Measurements from ENCODE around the gene BRCA2.

Gene BRCA2

DNA sequence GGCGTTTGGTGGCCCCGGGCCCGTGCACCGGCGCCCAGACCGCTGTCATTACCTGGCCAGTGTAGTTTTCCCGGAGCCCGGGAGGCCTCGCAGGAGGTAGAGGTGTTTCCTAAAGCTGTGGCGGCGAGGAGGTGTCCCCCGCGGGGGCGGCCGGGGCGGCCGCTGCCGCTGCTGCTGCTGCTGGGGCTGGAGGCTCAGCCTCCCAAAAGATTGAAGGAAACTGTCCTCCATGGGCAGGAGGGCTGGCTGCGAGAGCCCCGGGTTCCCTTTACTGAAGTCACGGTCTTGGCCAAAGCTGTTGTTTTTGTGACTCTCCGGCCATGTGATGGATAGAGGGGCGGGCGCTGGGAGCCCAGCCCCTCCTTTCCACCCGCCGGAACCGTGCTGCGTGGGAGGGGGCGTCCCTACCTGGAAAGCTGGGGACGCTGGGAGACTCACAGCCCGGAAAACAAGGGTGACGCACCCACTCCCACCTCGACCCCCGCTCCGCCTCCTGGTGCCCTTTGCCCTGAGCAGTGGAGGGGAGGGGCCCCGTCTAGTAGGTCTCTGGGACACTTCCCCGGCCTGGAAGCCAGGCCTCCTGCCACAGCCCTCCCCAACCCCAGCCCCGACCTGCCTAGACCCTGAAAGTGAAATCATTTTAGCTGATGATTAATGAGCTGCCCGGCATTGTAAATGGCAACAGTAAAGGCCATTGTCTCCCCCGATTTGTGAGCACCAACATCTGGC, 112.7 kb downstream of the BRCA2 start, which contains the start of gene N4BP2L1:
Gene N4BP2L1, minus strand, starts transcription at position 279 of the 729 bp plus-strand sequence. Its CDS starts 48 bp downstream, at position 231.
- peak; percentile 82 for DNase-seq (ENCODE audit: low spot score)

- peak; percentile 42 for DNase-seq (ENCODE audit: low spot score)
These were observed 113.5 kb downstream of the BRCA2 start for GRCh38 chr13:32428581-32429432.

DNA sequence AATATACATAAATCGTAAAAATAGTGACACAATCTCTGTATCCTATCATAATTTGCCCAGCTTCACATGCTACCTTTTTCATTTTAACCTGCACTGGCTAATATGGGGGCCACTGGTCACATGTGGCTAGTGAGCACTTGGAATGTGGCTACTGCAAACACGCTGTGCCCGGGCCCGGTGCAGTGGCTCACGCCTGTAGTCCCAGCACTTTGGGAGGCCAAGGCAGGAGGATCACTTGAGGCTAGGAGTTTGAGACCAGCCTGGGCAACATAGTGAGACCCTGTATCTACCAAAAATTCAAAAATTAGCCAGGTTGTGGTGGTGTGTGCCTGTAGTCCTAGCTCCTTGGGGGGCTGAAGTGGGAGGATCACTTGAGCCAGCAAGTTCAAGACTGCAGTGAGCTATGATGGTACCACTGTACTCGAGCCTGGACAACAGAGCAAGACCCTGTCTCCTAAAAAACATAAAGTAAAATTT, 114.2 kb downstream of the BRCA2 start:
- no peak for DNase-seq (ENCODE audit: low spot score)

DNA sequence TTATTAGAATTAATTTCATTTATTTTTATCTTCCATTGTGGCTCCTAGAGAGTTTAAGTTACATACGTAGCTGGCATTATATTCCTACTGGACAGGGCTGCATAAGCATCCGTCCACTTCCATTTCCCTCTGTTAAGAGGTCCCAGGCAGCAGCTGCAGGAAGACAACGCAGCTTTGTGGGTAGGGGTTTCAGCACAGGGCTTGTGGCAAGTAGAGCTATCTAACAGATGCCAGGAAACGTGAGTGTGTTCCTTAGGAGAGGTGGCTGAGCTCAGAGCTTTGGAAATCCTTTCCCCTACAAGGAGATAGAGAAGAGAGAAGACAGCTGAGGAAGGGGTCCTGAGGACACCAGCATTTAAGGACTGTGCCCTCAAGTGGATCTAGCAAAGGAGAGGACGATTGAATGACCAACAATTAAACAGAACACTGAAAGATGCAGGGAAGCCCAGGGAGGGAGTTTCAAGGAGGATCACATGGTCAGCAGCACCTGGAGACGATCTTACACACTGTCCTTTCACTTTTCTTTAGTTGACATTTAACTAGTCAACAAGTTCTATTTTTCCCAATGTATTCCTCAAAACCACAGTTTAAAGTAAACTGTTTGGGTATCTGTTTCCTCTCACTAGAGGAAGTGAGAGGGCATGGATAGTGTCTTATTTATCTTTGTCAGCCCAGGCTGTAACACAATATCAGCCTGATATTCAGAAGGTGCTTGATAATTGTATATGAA, 114.9 kb downstream of the BRCA2 start:
- no peak for DNase-seq (ENCODE audit: low spot score)

DNA sequence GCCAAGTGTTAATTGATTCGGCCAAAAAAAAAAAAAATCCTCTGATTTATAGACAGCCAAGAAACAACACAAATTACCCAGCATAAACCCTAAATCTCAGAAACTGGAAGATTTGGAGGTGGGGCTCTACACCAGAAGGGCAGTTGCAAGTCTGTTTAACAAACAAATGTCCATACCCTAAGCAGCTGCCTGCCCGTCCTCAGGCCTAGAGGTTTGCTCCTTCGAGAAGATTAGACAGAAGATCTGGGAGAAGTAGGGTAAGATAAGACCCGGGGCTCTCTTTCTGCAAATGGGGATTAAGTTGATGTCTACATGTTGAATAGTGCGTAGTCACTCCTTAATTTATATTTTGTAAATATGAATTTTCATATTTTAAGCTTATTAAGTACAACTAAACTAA, 116.1 kb downstream of the BRCA2 start:
- no peak for DNase-seq (ENCODE audit: low spot score)

GRCh38 chr13:32432856-32433255, 117.5 kb downstream of the BRCA2 start:
- DNase-seq (ENCODE audit: low spot score), result no peak

DNA sequence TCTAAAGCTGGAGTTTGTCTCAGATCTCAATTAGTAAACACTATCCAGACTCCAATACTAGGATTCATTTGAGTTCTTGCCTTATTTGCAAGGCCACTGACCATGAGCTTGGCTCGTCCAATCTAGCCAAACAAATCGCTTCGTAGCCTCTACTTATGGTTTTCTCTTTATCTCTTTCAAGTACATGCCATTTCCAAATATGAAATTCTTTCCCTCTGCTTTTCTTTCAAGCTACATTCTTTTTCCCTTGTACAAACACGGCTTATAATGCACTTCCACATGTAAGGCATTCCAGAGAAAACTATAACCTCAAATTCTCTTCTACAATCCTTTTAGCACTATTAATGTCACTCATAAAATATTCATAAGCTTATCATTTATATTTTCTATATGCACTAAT, 123.6 kb downstream of the BRCA2 start:
- DNase-seq (ENCODE audit: low spot score), result no peak

DNA sequence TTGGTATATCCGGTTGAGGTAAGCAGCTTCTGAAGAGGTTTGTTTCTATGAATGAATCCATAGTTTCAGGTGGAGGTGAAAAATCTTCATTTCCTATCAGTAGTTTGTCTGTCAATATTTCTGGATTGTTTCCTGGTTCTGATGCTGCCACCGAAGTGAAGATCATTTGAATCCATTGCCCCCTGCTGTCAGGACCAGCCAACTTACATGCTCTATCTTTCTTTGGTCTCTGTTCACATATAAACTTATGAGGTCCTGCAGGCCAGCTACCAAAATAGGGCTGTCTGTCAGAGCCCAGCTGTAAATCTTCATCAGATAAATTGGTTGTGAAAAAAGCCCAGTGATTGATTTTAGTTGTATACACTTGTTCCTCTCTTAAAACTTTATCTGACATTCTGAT, 127.8 kb downstream of the BRCA2 start:
- DNase-seq (ENCODE audit: low spot score), result peak; percentile 70

DNA sequence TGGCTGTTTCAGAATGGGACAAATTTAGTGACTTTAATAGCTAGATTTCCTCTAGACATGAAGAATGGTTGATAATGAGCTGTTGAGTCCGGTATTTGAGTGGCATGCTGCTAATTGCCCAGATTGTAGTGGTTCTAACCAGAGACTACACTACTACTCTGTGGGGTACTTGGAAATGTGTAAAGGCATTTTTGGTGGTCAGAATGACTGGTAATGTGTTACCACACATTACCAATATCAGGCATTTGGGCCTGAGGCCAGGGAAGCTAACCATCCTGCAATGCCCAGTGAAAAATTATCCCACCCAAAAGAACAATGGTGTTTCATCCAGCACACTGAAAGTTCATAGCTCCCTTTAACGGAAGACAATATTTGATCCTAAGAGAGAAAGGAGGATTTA, 130.2 kb downstream of the BRCA2 start:
- DNase-seq (ENCODE audit: low spot score), result no peak

DNA sequence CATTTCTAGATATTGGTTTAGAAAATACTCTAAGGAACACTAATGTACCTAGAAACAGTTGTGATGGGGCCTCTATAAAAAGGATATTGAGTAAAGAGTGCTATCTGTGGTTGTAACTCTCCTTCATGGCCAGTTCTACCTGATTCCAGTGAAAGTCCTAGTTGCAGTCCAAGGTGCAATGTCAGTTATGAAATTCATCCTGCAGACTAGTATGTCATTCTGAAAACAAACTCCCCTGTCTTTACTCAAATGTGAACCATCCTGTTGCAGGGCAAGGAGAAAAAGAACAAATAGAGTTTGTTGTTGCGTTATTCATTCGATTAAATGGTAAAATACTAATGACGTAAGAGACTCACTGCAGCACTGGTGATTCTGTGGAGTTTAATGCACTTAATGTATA, 130.9 kb downstream of the BRCA2 start:
- no peak for DNase-seq (ENCODE audit: low spot score)

DNA sequence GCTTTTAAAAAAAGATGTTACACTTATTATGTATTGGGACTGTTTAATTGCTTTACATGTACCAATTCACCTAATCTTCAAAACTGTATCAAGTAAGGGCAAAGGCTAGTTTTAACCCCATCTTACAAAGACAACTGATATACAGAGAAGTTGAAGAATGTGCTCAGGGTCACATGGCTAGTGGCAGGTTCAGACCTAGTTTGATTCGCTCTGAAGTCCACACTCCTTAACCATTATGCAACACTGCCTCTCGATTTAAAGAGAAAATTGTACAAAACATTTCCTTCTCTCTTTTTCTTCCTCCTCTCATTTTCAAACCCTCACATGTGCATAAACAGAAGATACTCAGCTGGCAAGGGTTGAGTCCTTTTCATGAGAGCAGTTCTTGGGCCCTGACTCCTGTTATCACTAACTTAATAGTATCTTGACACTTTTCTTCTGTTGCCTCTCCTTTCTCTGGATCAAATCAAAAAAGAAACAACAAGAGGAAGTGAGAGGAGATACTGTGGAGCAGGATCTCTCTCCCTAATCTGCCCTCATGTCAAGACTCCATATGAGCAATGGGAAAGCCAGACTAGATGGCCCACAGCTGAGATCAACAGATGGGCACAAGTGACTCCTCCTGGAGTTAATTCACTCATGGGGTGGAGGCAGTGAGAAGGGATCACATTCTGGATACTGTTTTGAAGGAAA, 131.6 kb downstream of the BRCA2 start:
- no peak for DNase-seq (ENCODE audit: low spot score)

DNA sequence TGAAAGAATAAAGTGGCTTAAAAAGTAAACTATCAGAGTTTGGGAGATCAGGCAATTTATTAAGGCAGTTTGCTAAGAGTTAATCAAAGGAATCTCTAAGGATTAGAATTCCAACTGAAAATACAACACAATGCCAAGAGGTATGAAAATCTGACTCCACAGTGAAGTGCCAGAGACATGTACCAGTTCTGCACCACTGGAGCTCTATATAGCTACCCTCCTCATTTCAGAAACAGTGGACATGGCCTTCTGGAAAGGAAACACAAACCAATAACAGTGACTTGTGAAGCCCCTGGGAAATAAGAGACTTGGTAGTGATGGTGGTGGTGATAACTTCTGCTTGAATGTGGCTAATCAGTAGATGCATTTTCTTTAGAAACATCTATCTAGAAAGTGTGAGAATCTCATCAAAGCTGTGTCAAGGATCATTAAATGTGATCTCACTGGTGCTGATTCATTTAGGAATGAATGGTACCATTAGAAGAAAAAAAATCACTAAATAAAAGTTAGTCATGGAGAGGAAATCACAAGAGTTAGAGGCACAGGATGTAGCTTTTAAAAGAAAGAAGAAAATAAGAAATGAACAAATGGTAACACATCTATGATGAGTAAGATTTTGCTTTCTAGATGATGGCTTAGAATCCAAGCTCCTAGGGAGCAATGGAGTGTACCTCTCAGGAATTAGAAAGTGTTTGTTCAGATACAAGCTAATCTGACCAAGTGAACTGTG, 132.8 kb downstream of the BRCA2 start:
- no peak for DNase-seq (ENCODE audit: low spot score)

GRCh38 chr13:32448972-32449371, 133.7 kb downstream of the BRCA2 start:
- DNase-seq (ENCODE audit: low spot score), result no peak
